ENCODE measurements around the gene THADA. TPM values are rescaled to one million over a fixed set of nuclear protein-coding genes. Genes with fewer than 3 reads are reported as not detected.

Gene THADA
- total and polyA plus RNA-seq, 7 donors, result 4.4 to 35.2 (median 20.2) TPM

DNA sequence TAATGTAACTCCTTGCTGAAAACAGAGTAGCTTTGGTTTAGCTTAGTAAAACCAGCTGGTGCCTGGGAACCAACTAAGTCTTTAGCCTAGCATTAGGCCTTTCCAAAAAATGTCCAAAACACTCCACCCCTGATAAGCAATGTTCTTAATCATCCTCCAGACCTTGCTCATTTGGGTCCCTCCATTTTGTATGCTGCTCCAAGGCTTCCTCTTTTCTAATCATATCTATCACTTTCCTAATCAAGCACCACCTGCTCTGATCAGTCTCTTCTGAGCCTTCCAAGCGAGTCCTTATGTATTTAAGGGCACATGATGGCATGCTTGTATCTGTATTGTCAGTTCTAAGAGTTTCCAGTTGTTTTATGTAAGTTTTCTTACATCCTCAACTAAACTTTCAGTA, 23.6 kb downstream of the THADA start:
- Histone ChIP-seq H3K36me3 (peaks cover 10 to 91% (median 25%) of the 10 kb centered on the region in 4 donors), H3K27me3 (no peaks in the 10 kb centered on the region), H3K4me1 (peaks cover 0 to 6% (median 2%) of the 10 kb centered on the region in 4 donors), H3K4me3 (no peak overlapping the region), H3K27ac (no peak overlapping the region), H3K9me3 (no peaks in the 10 kb centered on the region)
- TF ChIP-seq EP300 (IDR thresholded peaks at IDR 0.05), result no peak
- TF ChIP-seq, protein P1, sequence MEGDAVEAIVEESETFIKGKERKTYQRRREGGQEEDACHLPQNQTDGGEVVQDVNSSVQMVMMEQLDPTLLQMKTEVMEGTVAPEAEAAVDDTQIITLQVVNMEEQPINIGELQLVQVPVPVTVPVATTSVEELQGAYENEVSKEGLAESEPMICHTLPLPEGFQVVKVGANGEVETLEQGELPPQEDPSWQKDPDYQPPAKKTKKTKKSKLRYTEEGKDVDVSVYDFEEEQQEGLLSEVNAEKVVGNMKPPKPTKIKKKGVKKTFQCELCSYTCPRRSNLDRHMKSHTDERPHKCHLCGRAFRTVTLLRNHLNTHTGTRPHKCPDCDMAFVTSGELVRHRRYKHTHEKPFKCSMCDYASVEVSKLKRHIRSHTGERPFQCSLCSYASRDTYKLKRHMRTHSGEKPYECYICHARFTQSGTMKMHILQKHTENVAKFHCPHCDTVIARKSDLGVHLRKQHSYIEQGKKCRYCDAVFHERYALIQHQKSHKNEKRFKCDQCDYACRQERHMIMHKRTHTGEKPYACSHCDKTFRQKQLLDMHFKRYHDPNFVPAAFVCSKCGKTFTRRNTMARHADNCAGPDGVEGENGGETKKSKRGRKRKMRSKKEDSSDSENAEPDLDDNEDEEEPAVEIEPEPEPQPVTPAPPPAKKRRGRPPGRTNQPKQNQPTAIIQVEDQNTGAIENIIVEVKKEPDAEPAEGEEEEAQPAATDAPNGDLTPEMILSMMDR (IDR thresholded peaks at IDR 0.05), result no peak
- no peak for TF ChIP-seq POLR2AphosphoS5 (IDR thresholded peaks at IDR 0.05)
- TF ChIP-seq POLR2A (IDR thresholded peaks at IDR 0.05), result no peak
- no peak for DNase-seq
- WGBS, 2 donors, result 51 to 99% methylated on average over 1 of the region's 1 CpG
- intact Hi-C loops (cut with DNase I), result no loop called here

DNA sequence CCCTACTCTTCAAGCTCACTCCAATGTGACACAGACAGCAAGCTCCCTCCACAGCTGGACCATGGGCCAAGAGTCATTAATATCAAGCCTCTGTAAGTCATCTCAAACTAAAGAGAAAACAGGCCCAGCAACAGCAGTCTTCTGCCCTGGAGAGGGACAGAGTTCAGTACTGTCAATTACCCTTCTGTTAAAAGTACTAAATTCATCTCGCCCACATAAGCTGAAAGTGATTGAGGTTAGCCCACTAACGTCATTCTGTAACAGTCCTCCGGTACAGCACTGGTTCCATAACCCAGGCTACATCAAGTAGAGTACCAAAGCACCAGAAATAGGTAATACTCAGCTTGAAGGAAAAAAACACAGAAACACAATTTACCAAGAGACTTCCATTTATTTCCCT, 25.9 kb downstream of the THADA start:
- no peak overlapping the region for H3K4me3 ChIP-seq
- TF ChIP-seq, protein P1 (IDR thresholded peaks at IDR 0.05), result no peak
- TF ChIP-seq EP300 (IDR thresholded peaks at IDR 0.05) (no peak), POLR2A (IDR thresholded peaks at IDR 0.05) (no peak), POLR2AphosphoS5 (IDR thresholded peaks at IDR 0.05) (no peak)
- WGBS, 2 donors, result 85 to 91% methylated on average over 3 of the region's 3 CpGs
- H3K9me3 ChIP-seq, result no peaks in the 10 kb centered on the region
- intact Hi-C loops (cut with DNase I), result no loop called here
- H3K27ac ChIP-seq, result no peak overlapping the region
- H3K27me3 ChIP-seq, result no peaks in the 10 kb centered on the region
- peaks cover 10 to 86% (median 25%) of the 10 kb centered on the region in 4 donors for H3K36me3 ChIP-seq
- H3K4me1 ChIP-seq, result no peaks in the 10 kb centered on the region
- no peak for DNase-seq

DNA sequence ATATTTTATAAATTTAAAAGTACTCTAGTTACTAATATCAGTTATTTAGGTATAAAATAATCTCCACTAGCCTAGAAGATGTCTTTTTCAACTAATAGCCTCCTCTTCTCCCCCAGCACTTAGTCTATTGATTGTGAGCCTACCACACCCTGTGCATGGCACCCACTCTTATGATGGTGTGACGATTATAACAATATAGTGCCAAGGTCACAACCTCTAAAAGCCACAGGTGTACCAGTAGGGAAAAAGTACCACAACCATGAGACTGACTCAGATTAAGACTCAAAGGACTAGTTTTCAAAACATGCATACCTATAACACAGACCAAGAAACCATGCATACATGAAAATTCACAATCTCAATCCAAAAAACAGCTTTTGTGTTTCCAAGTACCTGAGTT, 27.6 kb downstream of the THADA start:
- H3K27me3 ChIP-seq, result no peaks in the 10 kb centered on the region
- peaks cover 10 to 83% (median 21%) of the 10 kb centered on the region in 4 donors for H3K36me3 ChIP-seq
- no peak for DNase-seq
- H3K27ac ChIP-seq, result no peak overlapping the region
- no peak overlapping the region for H3K4me3 ChIP-seq
- H3K9me3 ChIP-seq, result no peaks in the 10 kb centered on the region
- TF ChIP-seq EP300 (IDR thresholded peaks at IDR 0.05) (no peak), POLR2A (IDR thresholded peaks at IDR 0.05) (no peak), POLR2AphosphoS5 (IDR thresholded peaks at IDR 0.05) (no peak)
- TF ChIP-seq, protein P1 (IDR thresholded peaks at IDR 0.05), result no peak
- intact Hi-C loops (cut with DNase I), result no loop called here
- no peaks in the 10 kb centered on the region for H3K4me1 ChIP-seq
- 66 to 89% methylated on average over 1 of the region's 1 CpG for WGBS, 2 donors

DNA sequence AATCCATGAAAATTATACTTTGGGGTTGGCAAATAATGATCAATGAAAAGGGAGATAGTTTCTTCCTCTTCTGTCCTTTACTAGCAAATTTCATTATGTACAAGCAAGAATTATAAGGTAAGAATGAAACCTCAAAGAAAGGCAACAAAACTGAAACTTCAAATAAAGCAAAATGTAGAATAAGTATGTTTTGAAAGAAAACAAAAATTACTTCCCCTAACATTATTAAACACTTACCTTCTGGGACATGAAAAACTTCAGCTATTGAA, 29.4 kb downstream of the THADA start:
- H3K36me3 ChIP-seq, result peaks cover 1 to 79% (median 8%) of the 10 kb centered on the region in 4 donors
- intact Hi-C loops (cut with DNase I), result no loop called here
- TF ChIP-seq POLR2AphosphoS5 (IDR thresholded peaks at IDR 0.05) (no peak), POLR2A (IDR thresholded peaks at IDR 0.05) (no peak), EP300 (IDR thresholded peaks at IDR 0.05) (no peak)
- TF ChIP-seq, protein P1 (IDR thresholded peaks at IDR 0.05), result no peak
- H3K27me3 ChIP-seq, result no peaks in the 10 kb centered on the region
- H3K27ac ChIP-seq, result no peak overlapping the region
- no peak for DNase-seq
- H3K4me1 ChIP-seq, result no peaks in the 10 kb centered on the region
- no peak overlapping the region for H3K4me3 ChIP-seq
- no peaks in the 10 kb centered on the region for H3K9me3 ChIP-seq

DNA sequence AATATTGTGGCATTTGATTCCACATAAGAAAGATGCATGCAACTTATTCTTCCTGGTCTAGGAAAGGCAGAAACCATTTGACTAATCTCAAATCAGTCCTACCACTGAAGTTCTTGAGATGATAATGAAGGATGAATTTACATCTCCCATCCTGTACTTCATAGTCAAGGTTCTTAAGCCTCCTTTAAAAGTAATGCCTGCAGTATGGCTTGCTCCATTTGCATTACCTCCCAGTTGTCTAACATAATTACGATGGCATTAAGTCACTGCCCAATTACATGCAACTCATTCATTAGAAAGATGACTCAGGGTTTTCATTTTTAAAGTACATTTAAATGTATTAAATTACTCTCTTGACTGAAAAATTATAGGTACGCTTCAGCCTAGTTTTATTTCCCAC, 32.2 kb downstream of the THADA start:
- DNase-seq, result no peak
- Histone ChIP-seq H3K4me1 (no peaks in the 10 kb centered on the region), H3K27me3 (no peaks in the 10 kb centered on the region), H3K9me3 (no peaks in the 10 kb centered on the region), H3K27ac (no peak overlapping the region), H3K4me3 (no peak overlapping the region), H3K36me3 (peaks cover 0 to 65% (median 0%) of the 10 kb centered on the region in 4 donors)
- TF ChIP-seq, protein P1 (IDR thresholded peaks at IDR 0.05), result no peak
- no peak for TF ChIP-seq POLR2A (IDR thresholded peaks at IDR 0.05)
- no peak for TF ChIP-seq EP300 (IDR thresholded peaks at IDR 0.05)
- TF ChIP-seq POLR2AphosphoS5 (IDR thresholded peaks at IDR 0.05), result no peak
- intact Hi-C loops (cut with DNase I), result no loop called here
- 97% methylated on average over 2 of the region's 2 CpGs for WGBS, 2 donors
